CD14-positive monocyte (primary cell): ENCODE data around the gene PDE6H. TPM values are rescaled to one million over a fixed set of nuclear protein-coding genes. Genes with fewer than 3 reads are reported as not detected.
A peak's percentile ranks its signal among the peaks of the same experiment; 100 is the strongest.

Experiments
- DNase-seq, 3 donors: peaks; one replicate each; pipeline ENCODE4 v3.0.0-alpha.2; 2011 to 2022
- H2AFZ ChIP-seq: 2 replicates; pipeline ENCODE4 v1.6.0; 2012; ENCODE audit warnings: mild to moderate bottlenecking, low read depth, low read length, inconsistent platforms; ENCODE audit not compliant: insufficient read depth, poor library complexity, severe bottlenecking
- H3K27ac ChIP-seq, 2 donors: 1 replicate in 1 of 2; 2 replicates in 1 of 2; pipeline ENCODE4 v1.5.1; 2012 to 2013; ENCODE audit warnings: low read length in 2 of 2, control low read depth in 1 of 2, inconsistent platforms in 1 of 2, low read depth in 1 of 2, mild to moderate bottlenecking in 1 of 2
- H3K27me3 ChIP-seq, 2 donors: one replicate each; pipeline versions ENCODE4 v1.6.0 to v1.6.1; 2011 to 2013; ENCODE audit warnings: low read length in 2 of 2; ENCODE audit not compliant: control insufficient read depth in 2 of 2, insufficient read depth in 2 of 2
- H3K36me3 ChIP-seq, 2 donors: replicated peaks in 1 of 2; 1 replicate in 1 of 2; 2 replicates in 1 of 2; pipeline versions ENCODE4 v1.5.1 to v1.6.1; 2012 to 2013; ENCODE audit warnings: low read length in 2 of 2, control low read depth in 1 of 2, inconsistent platforms in 1 of 2, mild to moderate bottlenecking in 1 of 2; ENCODE audit not compliant: insufficient read depth in 2 of 2, control insufficient read depth in 1 of 2
- H3K4me1 ChIP-seq, 2 donors: 1 replicate in 1 of 2; 2 replicates in 1 of 2; pipeline versions ENCODE4 v1.5.1 to v1.6.1; 2012 to 2013; ENCODE audit warnings: low read length in 2 of 2, control low read depth in 1 of 2, inconsistent platforms in 1 of 2, mild to moderate bottlenecking in 1 of 2, moderate library complexity in 1 of 2; ENCODE audit not compliant: insufficient read depth in 2 of 2, control insufficient read depth in 1 of 2
- H3K4me2 ChIP-seq: replicated peaks from 2 replicates; pipeline ENCODE3; 2012; ENCODE audit warnings: low read length, moderate library complexity, mild to moderate bottlenecking; ENCODE audit not compliant: poor library complexity, severe bottlenecking; ENCODE audit errors: extremely low read depth
- H3K4me3 ChIP-seq, 3 experiments: fragments of 200-600 bp in 1 of 3; sonication (generic) in 1 of 3; replicated peaks in 1 of 3; 1 replicate in 2 of 3; 2 replicates in 1 of 3; pipeline ENCODE4 v1.5.1; 2011 to 2013; ENCODE audit warnings: low read length in 3 of 3, mild to moderate bottlenecking in 3 of 3, control low read depth in 2 of 3, low read depth in 2 of 3, inconsistent platforms in 1 of 3, moderate library complexity in 1 of 3
- H3K79me2 ChIP-seq: 2 replicates; pipeline ENCODE4 v1.6.0; 2012; ENCODE audit warnings: mild to moderate bottlenecking, control low read depth, inconsistent platforms, low read length, moderate library complexity; ENCODE audit not compliant: insufficient read depth
- H3K9ac ChIP-seq: 2 replicates; pipeline ENCODE4 v1.6.0; 2017; ENCODE audit warnings: low read length, mild to moderate bottlenecking; ENCODE audit not compliant: insufficient read depth, poor library complexity, severe bottlenecking
- H3K9me3 ChIP-seq, 2 donors: replicated peaks in 1 of 2; 1 replicate in 1 of 2; 2 replicates in 1 of 2; pipeline versions ENCODE4 v1.5.1 to v1.6.1; 2012 to 2013; ENCODE audit warnings: low read length in 2 of 2, control low read depth in 1 of 2; ENCODE audit not compliant: control insufficient read depth in 1 of 2, insufficient read depth in 1 of 2
- H4K20me1 ChIP-seq: 2 replicates; pipeline ENCODE4 v1.6.0; 2012; ENCODE audit warnings: mild to moderate bottlenecking, low read length, control low read depth, moderate library complexity; ENCODE audit not compliant: insufficient read depth
- H3K27ac Mint-ChIP-seq, 7 donors: one replicate each; pipeline ENCODE4 v1.8.0; 2020; ENCODE audit warnings: mild to moderate bottlenecking in 7 of 7, mixed read lengths in 7 of 7, moderate library complexity in 6 of 7, inconsistent platforms in 2 of 7
- H3K27me3 Mint-ChIP-seq, 3 donors: one replicate each; pipeline ENCODE4 v1.8.0; 2021 to 2022; ENCODE audit warnings: low read depth in 3 of 3, mild to moderate bottlenecking in 3 of 3, mixed read lengths in 3 of 3, moderate library complexity in 3 of 3, inconsistent platforms in 1 of 3
- H3K36me3 Mint-ChIP-seq, 2 donors: one replicate each; pipeline ENCODE4 v1.8.0; 2020; ENCODE audit warnings: mixed read lengths in 2 of 2, inconsistent platforms in 1 of 2, mild to moderate bottlenecking in 1 of 2
- H3K4me1 Mint-ChIP-seq: one replicate; pipeline ENCODE4 v1.8.0; 2020; ENCODE audit warnings: mild to moderate bottlenecking, mixed read lengths
- H3K4me3 Mint-ChIP-seq, 2 donors: one replicate each; pipeline ENCODE4 v1.8.0; 2020; ENCODE audit warnings: mild to moderate bottlenecking in 2 of 2, mixed read lengths in 2 of 2, moderate library complexity in 1 of 2
- H3K9me3 Mint-ChIP-seq, 7 donors: one replicate each; pipeline ENCODE4 v1.8.0; 2020 to 2022; ENCODE audit warnings: mixed read lengths in 7 of 7, mild to moderate bottlenecking in 6 of 7, moderate library complexity in 6 of 7, inconsistent platforms in 2 of 7
- WGBS: methylation state at CpG from one replicate; pipeline ENCODE4 v1.1.5; 2013; ENCODE audit warnings: missing lambda C conversion rate; ENCODE audit not compliant: insufficient coverage; 5-methylcytosine and 5-hydroxymethylcytosine counted together
- intact Hi-C, 2 donors: fragments of 100-400 bp; cut with micrococcal nuclease; formaldehyde crosslinking; loops; one replicate each; pipeline versions ENCODE4 v1.15.0 to v1.15.1; 2023
- polyA plus RNA-seq, 3 donors: library from polyadenylated mRNA; depleted of rRNA in 1 of 3; unstranded in 2 of 3; stranded (reverse) in 1 of 3; fragments of 300-500 nt in 2 of 3; fragments of >200 nt in 1 of 3; fragmentation: Illumina TruSeq in 2 of 3; gene quantifications; 1 replicate in 2 of 3; 2 replicates in 1 of 3; pipeline ENCODE4 v1.2.3, GENCODE V29; 2012 to 2021
- TF ChIP-seq, protein P1 (sequence below): fragments of 200-600 bp; IDR thresholded peaks from one replicate; pipeline ENCODE4 v1.8.0; 2022; ENCODE audit warnings: antibody characterized with exemption, mild to moderate bottlenecking

Gene PDE6H
- polyA plus RNA-seq, 3 donors: 0.33 to 0.56 TPM; not detected in 1

- peaks cover 34% of the 10 kb centered on the region for H3K79me2 ChIP-seq
- no peaks in the 10 kb centered on the region for H3K36me3 ChIP-seq
- TF ChIP-seq, protein P1, sequence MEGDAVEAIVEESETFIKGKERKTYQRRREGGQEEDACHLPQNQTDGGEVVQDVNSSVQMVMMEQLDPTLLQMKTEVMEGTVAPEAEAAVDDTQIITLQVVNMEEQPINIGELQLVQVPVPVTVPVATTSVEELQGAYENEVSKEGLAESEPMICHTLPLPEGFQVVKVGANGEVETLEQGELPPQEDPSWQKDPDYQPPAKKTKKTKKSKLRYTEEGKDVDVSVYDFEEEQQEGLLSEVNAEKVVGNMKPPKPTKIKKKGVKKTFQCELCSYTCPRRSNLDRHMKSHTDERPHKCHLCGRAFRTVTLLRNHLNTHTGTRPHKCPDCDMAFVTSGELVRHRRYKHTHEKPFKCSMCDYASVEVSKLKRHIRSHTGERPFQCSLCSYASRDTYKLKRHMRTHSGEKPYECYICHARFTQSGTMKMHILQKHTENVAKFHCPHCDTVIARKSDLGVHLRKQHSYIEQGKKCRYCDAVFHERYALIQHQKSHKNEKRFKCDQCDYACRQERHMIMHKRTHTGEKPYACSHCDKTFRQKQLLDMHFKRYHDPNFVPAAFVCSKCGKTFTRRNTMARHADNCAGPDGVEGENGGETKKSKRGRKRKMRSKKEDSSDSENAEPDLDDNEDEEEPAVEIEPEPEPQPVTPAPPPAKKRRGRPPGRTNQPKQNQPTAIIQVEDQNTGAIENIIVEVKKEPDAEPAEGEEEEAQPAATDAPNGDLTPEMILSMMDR: no peak
- WGBS: 100% methylated on average over 1 of the region's 2 CpGs
- no peak overlapping the region for H2AFZ ChIP-seq
- Mint-ChIP-seq H3K4me3 (no peak overlapping the region), H3K4me1 (peaks cover 45% of the 10 kb centered on the region), H3K27ac (peak overlapping the region in 1 of 7 donors; percentile 67), H3K36me3 (no peaks in the 10 kb centered on the region), H3K9me3 (peaks cover 0 to 2% (median 0%) of the 10 kb centered on the region in 7 donors), H3K27me3 (no peaks in the 10 kb centered on the region)
- no peak for DNase-seq
- H3K4me3 ChIP-seq: no peak overlapping the region
- no peak overlapping the region for H3K4me2 ChIP-seq
- no peaks in the 10 kb centered on the region for H3K27me3 ChIP-seq
- no peak overlapping the region for H3K9ac ChIP-seq
- intact Hi-C loops: loop anchor here in 1 of 2 donors (10.0 kb wide), 1 partner anchor 350 kb away; no protein-coding TSS in a partner anchor
- peaks cover 5% of the 10 kb centered on the region for H4K20me1 ChIP-seq
- no peaks in the 10 kb centered on the region for H3K9me3 ChIP-seq
- H3K4me1 ChIP-seq: peaks cover 31 to 48% of the 10 kb centered on the region in 2 donors
- H3K27ac ChIP-seq: peak overlapping the region in 1 of 2 donors; percentile 12
Observed at GRCh38 chr12:14965221-14965620, 7.6 kb upstream of the PDE6H start.

DNA sequence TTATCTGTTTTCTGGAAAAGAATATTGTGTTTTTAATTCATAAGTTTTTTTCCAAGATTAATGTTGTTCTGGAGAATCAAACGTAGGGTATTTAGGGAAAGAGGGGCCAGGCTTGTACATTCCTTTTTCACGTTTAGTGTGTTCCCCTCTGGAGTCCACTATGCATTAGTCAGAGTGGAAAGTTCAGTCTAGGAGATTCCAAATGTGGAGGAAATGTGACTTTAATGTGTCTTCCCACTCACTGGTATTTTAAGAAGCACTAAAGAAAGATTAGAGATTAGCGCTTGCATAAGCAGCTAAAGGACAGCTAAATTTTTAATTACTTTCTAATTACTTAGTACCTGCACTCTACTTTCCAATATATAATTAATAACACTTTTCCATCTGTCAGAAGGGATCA lies 4.4 kb upstream of the PDE6H start:
- no peaks in the 10 kb centered on the region for H3K27me3 ChIP-seq
- no peaks in the 10 kb centered on the region for H4K20me1 ChIP-seq
- no peak overlapping the region for H2AFZ ChIP-seq
- Mint-ChIP-seq H3K36me3 (no peaks in the 10 kb centered on the region), H3K4me3 (no peak overlapping the region), H3K9me3 (no peaks in the 10 kb centered on the region), H3K4me1 (peaks cover 28% of the 10 kb centered on the region), H3K27ac (no peak overlapping the region), H3K27me3 (no peaks in the 10 kb centered on the region)
- no peak overlapping the region for H3K27ac ChIP-seq
- H3K36me3 ChIP-seq: no peaks in the 10 kb centered on the region
- peaks cover 16% of the 10 kb centered on the region for H3K79me2 ChIP-seq
- intact Hi-C loops: loop anchor here in 1 of 2 donors (10.0 kb wide), 1 partner anchor 354 kb away; no protein-coding TSS in a partner anchor
- 67% methylated on average over 1 of the region's 3 CpGs for WGBS
- no peaks in the 10 kb centered on the region for H3K9me3 ChIP-seq
- DNase-seq: no peak
- TF ChIP-seq, protein P1: no peak
- H3K9ac ChIP-seq: no peak overlapping the region
- peaks cover 20 to 28% of the 10 kb centered on the region in 2 donors for H3K4me1 ChIP-seq
- no peak overlapping the region for H3K4me2 ChIP-seq
- no peak overlapping the region for H3K4me3 ChIP-seq
